Testis (tissue), 2 donors: Measurements from ENCODE around the gene CUL4B.

Source experiments
- CTCF ChIP-seq, 3 experiments: fragments of 450-650 bp in 2 of 3; fragments of 200-600 bp in 1 of 3; sonication (generic) in 1 of 3; IDR thresholded peaks; one replicate each; pipeline ENCODE4 v1.5.1; 2016 to 2019; ENCODE audit warnings: antibody characterized with exemption in 3 of 3, mild to moderate bottlenecking in 2 of 3, moderate library complexity in 1 of 3
- POLR2A ChIP-seq: fragments of 450-650 bp; IDR thresholded peaks from one replicate; pipeline ENCODE4 v1.6.1; 2017; ENCODE audit warnings: antibody characterized with exemption, mild to moderate bottlenecking, moderate library complexity

GRCh38 chrX:120585702-120586101 is 24.9 kb upstream of the CUL4B start:
- no peak for TF ChIP-seq CTCF (IDR thresholded peaks at IDR 0.05)
- TF ChIP-seq POLR2A = no peak
